ENCODE data around the gene ITGB3BP. TPM values are rescaled to one million over a fixed set of nuclear protein-coding genes. Genes with fewer than 3 reads are reported as not detected.
"Not testable (repeated sequence)": the region's sequence is repeated elsewhere in the genome, so short reads cannot be mapped to it uniquely, and the experiment has no call there.

The ITGB3BP gene
- total and polyA plus RNA-seq, 4 donors, result 25.0 to 32.2 (median 30.4) TPM

DNA sequence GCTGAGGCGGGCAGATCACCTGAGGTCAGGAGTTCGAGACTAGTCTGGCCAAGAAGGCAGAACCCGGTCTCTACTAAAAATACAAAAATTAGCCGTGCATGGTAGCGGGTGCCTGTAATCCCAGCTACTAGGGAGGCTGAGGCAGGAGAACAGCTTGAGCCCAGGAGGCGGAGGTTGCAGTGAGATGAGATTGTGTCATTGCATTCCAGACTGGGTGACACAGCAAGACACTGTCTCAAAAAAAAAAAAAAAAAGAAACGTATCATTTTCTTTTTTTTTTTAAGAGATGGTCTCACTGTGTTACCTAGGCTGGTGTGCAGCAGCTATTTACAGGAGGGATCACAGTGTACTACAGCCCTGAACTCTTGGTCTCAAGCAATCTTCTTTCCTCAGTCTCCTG is 47.3 kb downstream of the ITGB3BP start:
- DNase-seq (ENCODE audit: low read depth in 4 of 6, low spot score in 6 of 6), result no peak
- Histone ChIP-seq H3K27ac (ENCODE audit: low read depth, low read length) (no peak overlapping the region), H3K4me3 (ENCODE audit: low read depth, low read length) (no peak overlapping the region), H3K27me3 (ENCODE audit: control insufficient read depth, insufficient read depth, low read length) (no peaks in the 10 kb centered on the region), H3K4me1 (ENCODE audit: control insufficient read depth, insufficient read depth, low read length) (no peaks in the 10 kb centered on the region), H3K36me3 (ENCODE audit: control insufficient read depth, insufficient read depth, low read length) (no peaks in the 10 kb centered on the region), H3K9me3 (ENCODE audit: control insufficient read depth, insufficient read depth, low read length) (no peaks in the 10 kb centered on the region)
- WGBS (ENCODE audit: insufficient coverage), result 100% methylated on average over 5 of the region's 7 CpGs

DNA sequence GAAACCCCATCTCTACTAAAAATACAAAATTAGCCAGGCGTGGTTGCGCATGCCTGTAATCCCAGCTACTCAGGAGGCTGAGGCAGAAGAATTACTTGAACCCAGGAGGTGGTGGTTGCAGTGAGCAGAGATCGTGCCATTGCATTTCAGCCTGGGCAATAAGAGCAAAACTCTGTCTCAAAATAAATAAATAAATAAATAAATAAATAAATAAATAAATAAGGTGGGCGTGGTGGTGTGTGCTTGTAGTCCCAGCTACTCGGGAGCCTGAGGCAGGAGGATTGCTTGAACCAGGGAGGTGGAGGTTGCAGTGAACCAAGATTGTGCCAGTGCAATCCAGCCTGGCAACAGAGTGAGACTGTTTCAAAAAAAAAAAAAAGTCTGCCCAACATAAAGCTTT is 54.3 kb downstream of the ITGB3BP start:
- H3K36me3 ChIP-seq (ENCODE audit: control insufficient read depth, insufficient read depth, low read length); H3K27ac ChIP-seq (ENCODE audit: low read depth, low read length); H3K9me3 ChIP-seq (ENCODE audit: control insufficient read depth, insufficient read depth, low read length); DNase-seq (ENCODE audit: low read depth in 4 of 6, low spot score in 6 of 6); H3K27me3 ChIP-seq (ENCODE audit: control insufficient read depth, insufficient read depth, low read length); H3K4me1 ChIP-seq (ENCODE audit: control insufficient read depth, insufficient read depth, low read length); H3K4me3 ChIP-seq (ENCODE audit: low read depth, low read length): not testable (repeated sequence)
- 100% methylated on average over 2 of the region's 5 CpGs for WGBS (ENCODE audit: insufficient coverage)

GRCh38 chr1:63466759-63467158 is 56.3 kb downstream of the ITGB3BP start:
- WGBS (ENCODE audit: insufficient coverage), result 80% methylated on average over 1 of the region's 3 CpGs

GRCh38 chr1:63466181-63466580 is 56.8 kb downstream of the ITGB3BP start:
- 89% methylated on average over 3 of the region's 7 CpGs for whole genome bisulfite sequencing (ENCODE audit: insufficient coverage)

More at GRCh38 chr1:63466759-63467158, 56.3 kb downstream of the ITGB3BP start:
- no peak overlapping the region for H3K4me3 ChIP-seq (ENCODE audit: low read depth, low read length)
- H3K4me1 ChIP-seq (ENCODE audit: control insufficient read depth, insufficient read depth, low read length), result no peaks in the 10 kb centered on the region
- H3K27ac ChIP-seq (ENCODE audit: low read depth, low read length), result no peak overlapping the region
- no peaks in the 10 kb centered on the region for H3K36me3 ChIP-seq (ENCODE audit: control insufficient read depth, insufficient read depth, low read length)
- no peak for DNase-seq (ENCODE audit: low read depth in 4 of 6, low spot score in 6 of 6)
- H3K27me3 ChIP-seq (ENCODE audit: control insufficient read depth, insufficient read depth, low read length), result no peaks in the 10 kb centered on the region
- peaks cover under 1% of the 10 kb centered on the region for H3K9me3 ChIP-seq (ENCODE audit: control insufficient read depth, insufficient read depth, low read length)

DNA sequence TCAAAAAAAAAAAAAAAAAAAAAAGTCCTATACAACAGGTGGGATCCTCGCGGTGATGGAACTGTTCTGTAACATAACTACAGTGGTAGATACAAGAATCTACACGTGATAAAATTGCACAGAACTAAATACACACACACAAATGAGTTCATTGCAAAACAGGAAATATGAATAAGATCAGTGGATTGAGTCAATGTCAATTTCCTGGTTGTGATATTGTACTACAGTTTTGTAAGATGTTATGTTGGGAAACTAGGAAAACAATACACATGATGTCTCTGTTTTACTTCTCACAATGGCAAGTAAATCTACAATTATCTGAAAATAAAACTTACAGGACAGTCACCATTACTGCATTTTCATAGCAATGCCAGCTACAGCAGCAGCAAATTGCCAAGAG is 59.8 kb downstream of the ITGB3BP start:
- Histone ChIP-seq H3K4me1 (ENCODE audit: control insufficient read depth, insufficient read depth, low read length) (no peaks in the 10 kb centered on the region), H3K27me3 (ENCODE audit: control insufficient read depth, insufficient read depth, low read length) (no peaks in the 10 kb centered on the region), H3K36me3 (ENCODE audit: control insufficient read depth, insufficient read depth, low read length) (no peaks in the 10 kb centered on the region), H3K27ac (ENCODE audit: low read depth, low read length) (no peak overlapping the region), H3K9me3 (ENCODE audit: control insufficient read depth, insufficient read depth, low read length) (peaks cover 6% of the 10 kb centered on the region), H3K4me3 (ENCODE audit: low read depth, low read length) (no peak overlapping the region)
- no peak for DNase-seq (ENCODE audit: low read depth in 4 of 6, low spot score in 6 of 6)
- no CpG with 5 or more reads among the region's 3 CpGs for WGBS (ENCODE audit: insufficient coverage)

More at GRCh38 chr1:63466181-63466580, 56.8 kb downstream of the ITGB3BP start:
- Histone ChIP-seq H3K36me3 (ENCODE audit: control insufficient read depth, insufficient read depth, low read length) (no peaks in the 10 kb centered on the region), H3K9me3 (ENCODE audit: control insufficient read depth, insufficient read depth, low read length) (peaks cover 6% of the 10 kb centered on the region), H3K27me3 (ENCODE audit: control insufficient read depth, insufficient read depth, low read length) (no peaks in the 10 kb centered on the region), H3K27ac (ENCODE audit: low read depth, low read length) (no peak overlapping the region), H3K4me1 (ENCODE audit: control insufficient read depth, insufficient read depth, low read length) (no peaks in the 10 kb centered on the region), H3K4me3 (ENCODE audit: low read depth, low read length) (no peak overlapping the region)
- no peak for DNase-seq (ENCODE audit: low read depth in 4 of 6, low spot score in 6 of 6)

GRCh38 chr1:63461661-63462230 is 61.3 kb downstream of the ITGB3BP start:
- no peaks in the 10 kb centered on the region for H3K36me3 ChIP-seq (ENCODE audit: control insufficient read depth, insufficient read depth, low read length)
- WGBS (ENCODE audit: insufficient coverage), result 100% methylated on average over 1 of the region's 1 CpG
- H3K4me3 ChIP-seq (ENCODE audit: low read depth, low read length), result no peak overlapping the region
- no peaks in the 10 kb centered on the region for H3K27me3 ChIP-seq (ENCODE audit: control insufficient read depth, insufficient read depth, low read length)
- H3K27ac ChIP-seq (ENCODE audit: low read depth, low read length), result no peak overlapping the region
- no peaks in the 10 kb centered on the region for H3K4me1 ChIP-seq (ENCODE audit: control insufficient read depth, insufficient read depth, low read length)
- no peak for DNase-seq (ENCODE audit: low read depth in 4 of 6, low spot score in 6 of 6)
- H3K9me3 ChIP-seq (ENCODE audit: control insufficient read depth, insufficient read depth, low read length), result peaks cover 6% of the 10 kb centered on the region

GRCh38 chr1:63458750-63459149 is 64.3 kb downstream of the ITGB3BP start:
- H3K27ac ChIP-seq (ENCODE audit: low read depth, low read length), result no peak overlapping the region
- no peaks in the 10 kb centered on the region for H3K27me3 ChIP-seq (ENCODE audit: control insufficient read depth, insufficient read depth, low read length)
- no peak overlapping the region for H3K4me3 ChIP-seq (ENCODE audit: low read depth, low read length)
- no peaks in the 10 kb centered on the region for H3K4me1 ChIP-seq (ENCODE audit: control insufficient read depth, insufficient read depth, low read length)
- H3K9me3 ChIP-seq (ENCODE audit: control insufficient read depth, insufficient read depth, low read length), result peaks cover 6% of the 10 kb centered on the region
- no peak for DNase-seq (ENCODE audit: low read depth in 4 of 6, low spot score in 6 of 6)
- H3K36me3 ChIP-seq (ENCODE audit: control insufficient read depth, insufficient read depth, low read length), result no peaks in the 10 kb centered on the region

DNA sequence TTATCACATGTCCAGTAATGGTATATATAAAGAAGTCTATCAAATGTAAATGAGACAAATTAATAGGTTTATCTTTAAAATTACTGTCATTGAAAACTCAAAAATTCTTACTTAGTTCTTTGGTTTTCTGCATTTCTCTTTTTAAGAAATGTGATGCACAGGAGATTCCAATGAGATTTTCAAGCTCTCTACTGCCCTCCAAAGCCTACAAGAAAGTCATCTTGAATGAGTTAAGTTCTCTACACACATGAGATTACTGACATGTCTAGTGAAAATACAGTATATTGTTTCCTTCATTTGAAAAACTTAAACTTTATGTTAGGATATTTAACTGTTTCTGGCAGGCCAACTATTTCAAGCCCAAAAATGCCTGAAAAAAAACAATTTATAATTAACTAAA is 68.8 kb downstream of the ITGB3BP start:
- peak in 2 of 6 donors; percentile 11 to 41 for DNase-seq (ENCODE audit: low read depth in 4 of 6, low spot score in 6 of 6)
- H3K36me3 ChIP-seq (ENCODE audit: control insufficient read depth, insufficient read depth, low read length), result no peaks in the 10 kb centered on the region
- no peaks in the 10 kb centered on the region for H3K27me3 ChIP-seq (ENCODE audit: control insufficient read depth, insufficient read depth, low read length)
- no peak overlapping the region for H3K4me3 ChIP-seq (ENCODE audit: low read depth, low read length)
- H3K27ac ChIP-seq (ENCODE audit: low read depth, low read length), result no peak overlapping the region
- no peaks in the 10 kb centered on the region for H3K9me3 ChIP-seq (ENCODE audit: control insufficient read depth, insufficient read depth, low read length)
- no peaks in the 10 kb centered on the region for H3K4me1 ChIP-seq (ENCODE audit: control insufficient read depth, insufficient read depth, low read length)

- no CpG with 5 or more reads among the region's 2 CpGs for WGBS (ENCODE audit: insufficient coverage)
- Histone ChIP-seq H3K4me1 (ENCODE audit: control insufficient read depth, insufficient read depth, low read length) (no peaks in the 10 kb centered on the region), H3K27me3 (ENCODE audit: control insufficient read depth, insufficient read depth, low read length) (no peaks in the 10 kb centered on the region), H3K4me3 (ENCODE audit: low read depth, low read length) (no peak overlapping the region), H3K27ac (ENCODE audit: low read depth, low read length) (no peak overlapping the region), H3K9me3 (ENCODE audit: control insufficient read depth, insufficient read depth, low read length) (no peaks in the 10 kb centered on the region), H3K36me3 (ENCODE audit: control insufficient read depth, insufficient read depth, low read length) (no peaks in the 10 kb centered on the region)
- DNase-seq (ENCODE audit: low read depth in 4 of 6, low spot score in 6 of 6), result no peak
These were observed 69.8 kb downstream of the ITGB3BP start for GRCh38 chr1:63453232-63453631.

DNA sequence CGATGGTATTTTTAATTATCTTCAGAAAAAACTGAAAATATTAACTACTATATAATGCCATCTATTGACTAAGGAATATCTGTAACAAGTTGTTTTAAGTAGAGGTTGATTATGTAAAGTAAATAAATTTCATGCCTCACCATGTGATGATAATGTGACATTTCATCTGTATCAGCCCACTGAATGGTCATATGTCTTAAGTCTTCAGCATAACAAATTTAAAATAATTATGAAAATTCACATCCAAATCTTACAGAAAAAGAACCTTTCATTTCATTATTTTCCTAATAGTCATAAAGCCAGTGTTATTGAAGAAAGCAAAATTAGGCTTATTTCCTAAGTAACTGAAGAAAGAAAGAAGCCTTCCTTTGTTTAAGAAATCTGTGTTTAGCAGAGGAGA is 72.6 kb downstream of the ITGB3BP start:
- WGBS (ENCODE audit: insufficient coverage), result no CpG with 5 or more reads among the region's 1 CpG
- no peaks in the 10 kb centered on the region for H3K27me3 ChIP-seq (ENCODE audit: control insufficient read depth, insufficient read depth, low read length)
- no peak overlapping the region for H3K27ac ChIP-seq (ENCODE audit: low read depth, low read length)
- H3K9me3 ChIP-seq (ENCODE audit: control insufficient read depth, insufficient read depth, low read length), result no peaks in the 10 kb centered on the region
- no peak overlapping the region for H3K4me3 ChIP-seq (ENCODE audit: low read depth, low read length)
- no peak for DNase-seq (ENCODE audit: low read depth in 4 of 6, low spot score in 6 of 6)
- no peaks in the 10 kb centered on the region for H3K36me3 ChIP-seq (ENCODE audit: control insufficient read depth, insufficient read depth, low read length)
- H3K4me1 ChIP-seq (ENCODE audit: control insufficient read depth, insufficient read depth, low read length), result no peaks in the 10 kb centered on the region
